HFFc6 (cell line): ENCODE data around the gene TRABD2B. TPM values are rescaled to one million over a fixed set of nuclear protein-coding genes. Genes with fewer than 3 reads are reported as not detected.

Experiments
- DNase-seq: peaks from one replicate; pipeline ENCODE4 v3.0.0-alpha.2; 2018
- H3K27ac Mint-ChIP-seq: 2 replicates; pipeline ENCODE4 v1.8.0; 2020; ENCODE audit warnings: mild to moderate bottlenecking, mixed read lengths
- H3K27me3 Mint-ChIP-seq: 2 replicates; pipeline ENCODE4 v1.8.0; 2021; ENCODE audit warnings: mild to moderate bottlenecking, moderate library complexity, mixed read lengths; ENCODE audit not compliant: insufficient read depth
- H3K36me3 Mint-ChIP-seq: 2 replicates; pipeline ENCODE4 v1.8.0; 2021; ENCODE audit warnings: low read depth, mixed read lengths
- H3K4me1 Mint-ChIP-seq: 2 replicates; pipeline ENCODE4 v1.8.0; 2020; ENCODE audit warnings: low read depth, mixed read lengths
- H3K4me3 Mint-ChIP-seq: 2 replicates; pipeline ENCODE4 v1.8.0; 2020; ENCODE audit warnings: mild to moderate bottlenecking, moderate library complexity, mixed read lengths
- H3K9me3 Mint-ChIP-seq: 2 replicates; pipeline ENCODE4 v1.8.0; 2020; ENCODE audit warnings: mild to moderate bottlenecking, mixed read lengths
- total RNA-seq, 6 experiments: library from RNA; stranded (reverse); fragmentation: NEBNext Ultra II Directional; extraction: Animal tissue kit (Norgen Biotek cat#: 25700); gene quantifications; 2 replicates in 1 of 6; 3 replicates in 5 of 6; pipeline ENCODE4 v1.2.3, GENCODE V29; 2021
- TF ChIP-seq, protein P1 (sequence below): fragments of 200-600 bp; sonication (generic); IDR thresholded peaks from 2 replicates; pipeline ENCODE4 v1.5.0; 2021; ENCODE audit warnings: antibody characterized with exemption, mild to moderate bottlenecking

The TRABD2B gene
- total RNA-seq, 6 experiments from 2014 or later = not detected

DNA sequence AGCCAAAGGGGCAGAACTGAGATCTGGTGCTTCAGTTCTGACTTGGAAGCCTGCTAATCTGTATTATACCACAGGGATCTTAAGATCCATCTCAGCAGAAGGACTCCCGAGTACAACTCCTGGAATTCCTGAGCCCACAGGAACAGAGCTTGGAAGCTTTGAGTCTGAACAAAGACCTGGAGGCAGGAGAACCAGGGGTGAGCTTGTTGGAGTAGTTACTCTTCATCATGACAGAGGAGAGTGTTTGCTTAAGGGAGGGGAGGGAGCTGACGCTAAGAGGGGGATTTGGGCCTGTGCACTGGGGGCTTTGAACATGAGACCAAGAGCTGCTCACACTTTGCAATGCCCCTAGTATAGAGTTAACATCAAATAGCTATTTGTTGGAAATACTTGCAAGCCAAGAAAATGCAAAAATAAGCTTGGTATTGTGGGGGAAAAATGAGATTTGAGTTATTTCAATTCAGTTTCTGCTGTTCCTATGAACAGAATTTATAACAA lies 41.1 kb upstream of the TRABD2B start:
- H3K9me3 Mint-ChIP-seq = peaks cover 77% of the 10 kb centered on the region
- no peak overlapping the region for H3K4me3 Mint-ChIP-seq
- H3K27ac Mint-ChIP-seq = no peak overlapping the region
- no peaks in the 10 kb centered on the region; the same call in 1 of the 2 replicates for H3K27me3 Mint-ChIP-seq
- TF ChIP-seq, protein P1, sequence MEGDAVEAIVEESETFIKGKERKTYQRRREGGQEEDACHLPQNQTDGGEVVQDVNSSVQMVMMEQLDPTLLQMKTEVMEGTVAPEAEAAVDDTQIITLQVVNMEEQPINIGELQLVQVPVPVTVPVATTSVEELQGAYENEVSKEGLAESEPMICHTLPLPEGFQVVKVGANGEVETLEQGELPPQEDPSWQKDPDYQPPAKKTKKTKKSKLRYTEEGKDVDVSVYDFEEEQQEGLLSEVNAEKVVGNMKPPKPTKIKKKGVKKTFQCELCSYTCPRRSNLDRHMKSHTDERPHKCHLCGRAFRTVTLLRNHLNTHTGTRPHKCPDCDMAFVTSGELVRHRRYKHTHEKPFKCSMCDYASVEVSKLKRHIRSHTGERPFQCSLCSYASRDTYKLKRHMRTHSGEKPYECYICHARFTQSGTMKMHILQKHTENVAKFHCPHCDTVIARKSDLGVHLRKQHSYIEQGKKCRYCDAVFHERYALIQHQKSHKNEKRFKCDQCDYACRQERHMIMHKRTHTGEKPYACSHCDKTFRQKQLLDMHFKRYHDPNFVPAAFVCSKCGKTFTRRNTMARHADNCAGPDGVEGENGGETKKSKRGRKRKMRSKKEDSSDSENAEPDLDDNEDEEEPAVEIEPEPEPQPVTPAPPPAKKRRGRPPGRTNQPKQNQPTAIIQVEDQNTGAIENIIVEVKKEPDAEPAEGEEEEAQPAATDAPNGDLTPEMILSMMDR = no peak
- H3K4me1 Mint-ChIP-seq = no peaks in the 10 kb centered on the region
- peaks cover 5% of the 10 kb centered on the region; the same call in 1 of the 2 replicates for H3K36me3 Mint-ChIP-seq
- no peak for DNase-seq

DNA sequence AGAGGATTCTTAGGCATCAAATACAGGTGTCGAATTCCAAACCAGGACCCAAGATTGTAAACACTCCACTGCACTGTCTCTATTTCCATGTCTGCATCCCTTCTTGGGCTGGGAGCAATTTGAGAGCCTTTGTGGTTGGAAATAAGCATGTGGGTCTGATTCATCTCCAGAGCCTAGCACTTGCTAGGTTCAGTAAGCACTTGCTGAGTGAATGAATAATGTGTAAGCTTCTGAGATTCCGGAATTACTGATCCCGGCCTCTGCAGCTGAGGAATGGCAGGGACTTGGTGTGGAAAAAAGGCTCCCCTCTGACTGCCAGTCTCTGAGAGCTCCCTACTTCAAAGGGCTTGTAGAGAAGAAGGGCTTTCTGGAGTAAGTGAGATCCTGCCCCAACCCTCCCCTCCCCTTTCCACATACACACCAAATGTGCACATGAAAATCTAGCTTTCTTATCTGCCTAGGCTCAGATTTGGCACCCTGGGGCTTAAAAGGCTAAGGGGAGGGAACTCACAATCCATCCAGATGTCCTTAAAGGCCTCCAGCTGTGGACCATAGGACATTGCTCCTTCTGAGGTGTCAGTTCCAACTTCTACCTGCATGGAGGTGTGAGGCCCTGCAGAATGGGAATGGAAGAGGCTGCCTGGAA lies 39.6 kb upstream of the TRABD2B start:
- H3K4me3 Mint-ChIP-seq = no peak overlapping the region
- no peak overlapping the region for H3K27ac Mint-ChIP-seq
- no peak for DNase-seq
- H3K9me3 Mint-ChIP-seq = peaks cover 67% of the 10 kb centered on the region
- peaks cover 5% of the 10 kb centered on the region; the same call in 1 of the 2 replicates for H3K36me3 Mint-ChIP-seq
- H3K4me1 Mint-ChIP-seq = no peaks in the 10 kb centered on the region
- H3K27me3 Mint-ChIP-seq = no peaks in the 10 kb centered on the region; the same call in 1 of the 2 replicates
- TF ChIP-seq, protein P1 = no peak

- TF ChIP-seq, protein P1 = no peak
- no peak overlapping the region for H3K27ac Mint-ChIP-seq
- H3K4me1 Mint-ChIP-seq = no peaks in the 10 kb centered on the region
- no peaks in the 10 kb centered on the region for H3K27me3 Mint-ChIP-seq
- H3K36me3 Mint-ChIP-seq = peaks cover 5% of the 10 kb centered on the region; the same call in 1 of the 2 replicates
- peaks cover 66% of the 10 kb centered on the region for H3K9me3 Mint-ChIP-seq
- no peak for DNase-seq
- H3K4me3 Mint-ChIP-seq = no peak overlapping the region
Measured at GRCh38 chr1:48035371-48036141, 38.4 kb upstream of the TRABD2B start.

DNA sequence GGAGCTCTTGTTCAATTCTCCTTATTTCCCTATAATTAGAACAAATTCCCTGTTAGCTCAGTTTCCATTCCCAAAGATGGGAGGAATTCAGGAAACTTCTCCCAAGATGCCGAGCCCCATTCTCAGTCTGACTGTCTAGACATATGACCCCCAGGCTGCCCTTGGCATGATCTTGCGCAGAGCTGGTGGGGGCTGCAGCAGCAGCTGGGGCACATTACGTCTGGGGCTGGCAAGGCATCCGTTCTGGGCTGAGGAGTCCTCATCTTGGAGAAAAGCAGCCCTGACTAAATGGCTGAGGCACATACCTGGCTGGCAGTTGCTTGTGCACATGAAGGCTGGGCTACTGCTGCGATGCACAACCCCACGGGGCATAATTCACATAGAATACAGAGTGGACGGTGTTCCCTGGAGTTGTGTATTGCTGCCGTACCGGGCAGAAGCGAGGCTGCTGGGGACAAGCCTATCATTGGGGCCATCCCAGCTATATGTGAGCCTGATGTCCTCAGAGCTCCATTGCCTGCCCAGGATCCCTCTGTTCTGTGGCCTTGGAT lies 36.4 kb upstream of the TRABD2B start:
- peaks cover 5% of the 10 kb centered on the region for H3K36me3 Mint-ChIP-seq
- peaks cover 72% of the 10 kb centered on the region for H3K9me3 Mint-ChIP-seq
- TF ChIP-seq, protein P1 = no peak
- no peak for DNase-seq
- H3K27me3 Mint-ChIP-seq = no peaks in the 10 kb centered on the region
- H3K4me3 Mint-ChIP-seq = no peak overlapping the region
- no peaks in the 10 kb centered on the region for H3K4me1 Mint-ChIP-seq
- H3K27ac Mint-ChIP-seq = no peak overlapping the region

GRCh38 chr1:48031676-48032075 lies 34.5 kb upstream of the TRABD2B start:
- DNase-seq = no peak
- Mint-ChIP-seq H3K4me3 (no peak overlapping the region), H3K4me1 (no peaks in the 10 kb centered on the region), H3K9me3 (peaks cover 63% of the 10 kb centered on the region), H3K27ac (no peak overlapping the region), H3K27me3 (no peaks in the 10 kb centered on the region), H3K36me3 (no peaks in the 10 kb centered on the region; the same call in 1 of the 2 replicates)
- TF ChIP-seq, protein P1 = no peak
